ENCODE results near the gene ARR3.
"Not testable (repeated sequence)": the region's sequence is repeated elsewhere in the genome, so short reads cannot be mapped to it uniquely, and the experiment has no call there.

ARR3 gene

GRCh38 chrX:70281951-70282350 is 13.8 kb downstream of the ARR3 start, which contains the start of gene RAB41:
Gene RAB41 (plus strand): TSS chrX:70282172. CDS start chrX:70282218, 46 bp downstream.
- DNase-seq: no peak

DNA sequence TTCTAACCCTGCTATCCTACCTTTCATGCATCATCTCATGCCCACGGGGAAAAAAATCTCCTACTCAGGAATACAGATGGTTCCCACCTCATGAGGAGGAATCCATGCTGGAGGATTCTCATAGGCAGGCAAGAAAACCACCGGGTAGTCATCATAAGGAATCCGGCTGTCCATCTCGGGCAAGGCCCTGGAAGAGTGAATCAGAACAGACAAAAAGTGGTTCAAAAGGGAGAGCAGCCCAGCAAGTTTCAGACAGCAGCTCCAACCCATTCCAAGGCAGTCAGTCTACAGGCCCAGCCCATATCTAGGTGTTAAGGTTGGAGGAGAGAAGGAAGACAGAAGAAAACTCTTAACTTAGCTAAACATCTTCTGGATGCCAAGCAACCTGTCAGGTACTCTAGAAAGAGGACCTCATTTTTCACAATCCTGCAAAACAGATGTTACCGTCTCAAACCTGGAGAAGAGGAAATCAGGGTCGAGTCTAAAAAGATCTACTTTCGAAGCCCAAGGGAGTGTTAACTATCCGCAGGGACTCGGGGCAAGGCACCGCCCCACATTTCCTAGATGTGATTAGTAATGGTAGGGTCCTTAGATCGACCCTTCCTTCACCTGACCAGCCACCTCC is 21.1 kb downstream of the ARR3 start:
- no peak for DNase-seq

DNA sequence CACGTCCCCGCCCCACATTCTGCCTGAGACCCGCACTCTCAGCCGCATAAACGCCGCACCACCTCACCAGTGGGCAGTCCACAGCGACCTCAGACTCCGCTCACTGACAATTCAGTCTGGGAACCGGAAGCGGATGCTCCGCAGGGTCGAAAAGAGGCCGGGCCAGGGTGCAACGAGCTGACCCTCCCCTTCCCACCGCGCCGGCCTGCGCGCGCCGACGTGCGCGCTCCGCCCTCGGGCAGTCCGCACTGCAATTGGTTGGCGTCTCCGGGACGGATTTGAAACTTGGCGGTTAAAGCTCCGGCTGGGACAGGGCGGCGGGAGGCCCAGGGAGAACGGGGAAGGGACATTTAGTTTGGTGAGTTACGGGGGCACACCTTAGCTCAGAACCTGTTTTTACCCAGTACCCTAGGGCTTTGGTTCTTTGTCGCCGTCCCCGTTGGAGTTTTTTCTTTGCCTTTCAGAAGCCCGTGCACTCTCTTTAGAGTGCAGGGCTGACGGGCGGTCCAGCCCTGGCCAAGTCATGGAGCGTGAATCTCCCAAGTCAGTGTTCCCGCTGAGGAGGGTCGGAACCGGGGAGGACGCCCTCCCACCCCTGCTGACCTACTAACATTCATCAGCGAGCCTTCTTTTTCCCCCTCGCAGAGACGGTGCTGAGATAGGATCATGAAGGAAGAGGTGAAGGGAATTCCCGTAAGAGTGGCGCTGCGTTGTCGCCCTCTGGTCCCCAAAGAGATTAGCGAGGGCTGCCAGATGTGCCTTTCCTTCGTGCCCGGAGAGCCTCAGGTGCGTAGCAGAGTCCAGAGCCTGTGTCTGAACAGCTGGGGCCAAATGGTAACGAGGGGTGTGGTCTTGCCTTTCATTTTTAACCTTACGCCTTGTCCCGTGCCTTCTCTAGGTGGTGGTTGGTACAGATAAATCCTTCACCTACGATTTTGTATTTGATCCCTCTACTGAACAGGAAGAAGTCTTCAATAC is 21.9 kb downstream of the ARR3 start, which contains the start of the genes KIF4A and PDZD11:
TSS of gene KIF4A (plus strand) at position 312 of the 978 bp plus-strand sequence. CDS start at position 667, 355 bp downstream.
TSS of gene PDZD11 (minus strand) at position 135 of the 978 bp plus-strand sequence. CDS start 586 bp downstream, outside the sequence.
- DNase-seq: peak; percentile 75

DNA sequence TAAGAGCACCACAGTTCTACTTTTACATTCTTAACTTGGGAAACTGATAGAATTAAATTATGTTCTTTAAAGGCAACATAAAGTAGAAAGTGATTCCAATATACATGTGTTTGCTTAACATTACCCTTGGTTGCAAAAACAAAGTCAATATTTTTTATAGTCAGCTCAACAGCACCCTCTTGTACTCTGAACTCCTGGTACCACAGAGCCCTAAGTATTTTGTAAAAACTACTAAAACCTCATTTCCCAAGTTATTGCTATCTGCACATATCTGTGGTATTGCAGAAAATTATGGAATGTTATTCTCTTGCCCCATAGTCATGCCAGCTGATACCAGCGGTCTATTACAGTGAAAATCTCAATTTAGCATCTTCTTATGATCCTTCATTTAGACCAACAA is 24.7 kb downstream of the ARR3 start:
- no peak for DNase-seq

DNA sequence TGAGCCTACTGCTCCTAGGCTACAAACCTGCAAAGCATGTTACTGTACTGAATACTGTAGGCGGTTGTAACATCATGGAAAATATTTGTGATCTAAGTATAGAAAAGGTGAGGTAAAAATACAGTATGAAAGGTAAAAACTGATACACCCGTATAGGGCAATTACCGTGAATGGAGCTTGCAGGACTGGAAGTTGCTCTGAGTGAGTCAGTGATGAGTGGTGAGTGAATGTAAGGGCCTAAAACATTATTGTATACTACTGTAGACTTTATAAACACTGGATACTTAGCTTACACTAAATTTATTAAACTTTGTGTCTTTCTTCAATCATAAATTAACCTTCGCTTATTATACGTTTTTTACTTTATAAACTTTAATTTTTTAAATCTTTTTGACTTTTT is 25.5 kb downstream of the ARR3 start:
- no peak for DNase-seq

GRCh38 chrX:70301716-70302115 is 33.6 kb downstream of the ARR3 start:
- DNase-seq: peak; percentile 28

DNA sequence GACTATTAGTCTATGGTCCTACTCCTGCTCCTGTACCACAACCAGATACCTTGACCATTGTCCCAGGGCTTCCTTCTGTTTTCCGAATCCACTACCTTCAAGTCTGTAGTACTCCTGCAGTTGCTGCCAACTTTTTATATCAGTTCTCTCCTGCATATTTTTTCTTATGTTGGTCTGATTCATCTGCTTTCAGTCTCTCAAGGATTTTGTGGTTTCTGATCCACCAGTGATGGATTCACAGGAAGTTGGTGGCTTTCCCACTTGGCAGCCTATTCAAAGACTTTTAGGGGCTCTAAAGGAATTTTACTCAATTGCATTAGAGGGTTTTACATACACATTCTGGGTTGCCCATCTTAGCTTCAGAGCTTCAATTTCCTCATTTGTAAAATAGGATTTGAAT is 45.4 kb downstream of the ARR3 start:
- DNase-seq: peak; percentile 17

DNA sequence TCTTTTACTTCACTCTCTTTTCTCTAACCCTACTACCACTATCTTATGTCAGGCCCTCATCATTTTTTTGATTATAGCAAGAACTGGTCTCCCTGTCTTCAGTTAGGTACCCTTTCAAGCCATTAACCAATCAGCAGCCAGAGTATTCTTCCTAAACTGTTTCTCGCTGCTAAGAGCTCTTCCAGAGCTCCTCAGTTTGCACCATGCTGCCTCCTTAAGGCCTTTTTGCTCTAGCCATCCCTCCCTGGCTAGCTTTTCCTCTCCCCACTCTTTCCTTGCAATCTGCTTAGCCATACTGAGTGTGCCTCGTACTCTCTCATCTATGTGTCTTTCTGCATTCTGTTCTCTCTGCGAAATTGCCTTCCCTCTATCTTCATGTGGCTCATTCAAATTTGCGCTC is 54.6 kb downstream of the ARR3 start:
- DNase-seq: no peak

DNA sequence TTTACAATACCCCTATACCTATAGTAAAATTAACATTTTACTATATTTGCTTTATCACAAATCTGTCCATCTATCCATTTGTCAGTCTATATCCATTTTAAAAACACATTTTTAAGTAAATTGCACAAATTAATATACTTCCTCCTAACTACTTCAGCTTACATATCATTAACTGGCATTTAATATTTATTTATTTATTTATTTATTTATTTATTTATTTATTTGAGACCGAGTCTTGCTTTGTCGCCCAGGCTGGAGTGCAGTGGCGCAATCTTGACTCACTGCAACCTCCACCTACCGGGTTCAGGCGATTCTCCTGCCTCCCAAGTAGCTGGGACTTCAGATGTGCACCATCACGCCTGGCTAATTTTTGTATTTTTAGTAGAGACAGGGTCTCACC is 55.5 kb downstream of the ARR3 start:
- DNase-seq: not testable (repeated sequence)

DNA sequence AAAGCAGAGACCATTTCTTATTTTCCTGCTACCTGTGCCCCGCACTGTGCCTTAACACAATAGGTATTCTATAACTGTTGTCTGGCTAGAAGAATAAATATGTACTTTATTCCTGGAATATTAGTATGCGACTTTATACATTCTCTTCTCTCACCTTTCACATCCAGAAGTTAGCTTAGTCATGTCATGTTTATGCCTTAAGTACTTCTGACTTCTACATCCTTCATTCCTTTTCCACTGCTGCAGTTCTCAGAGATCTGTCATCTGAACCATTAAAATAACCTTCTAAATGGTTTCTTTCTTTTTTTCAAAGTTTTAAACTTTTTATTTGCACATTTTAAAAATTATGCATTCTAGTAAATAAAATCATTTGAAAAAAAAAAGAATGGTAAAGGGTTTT is 56.2 kb downstream of the ARR3 start:
- no peak for DNase-seq

DNA sequence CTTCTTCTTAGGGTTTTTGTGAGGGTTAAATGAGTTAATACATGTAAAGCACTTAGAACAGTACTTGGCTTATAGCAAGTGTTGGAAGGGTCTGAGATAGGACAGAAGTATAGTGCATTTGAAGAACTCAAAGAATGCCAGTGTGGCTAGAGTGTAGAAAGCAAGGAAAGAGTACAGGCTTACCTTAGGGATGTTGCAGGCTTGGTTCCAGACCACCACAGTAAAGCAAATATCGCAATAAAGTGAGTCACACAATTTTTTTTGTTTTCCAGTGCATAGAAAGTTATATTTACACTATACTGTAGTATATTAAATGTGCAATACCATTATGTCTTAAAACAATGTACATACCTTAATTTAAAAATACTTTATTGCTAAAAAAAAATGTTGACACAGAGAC is 63.0 kb downstream of the ARR3 start:
- DNase-seq: no peak
